ENCODE results near the gene NUP160. TPM values are rescaled to one million over a fixed set of nuclear protein-coding genes. Genes with fewer than 3 reads are reported as not detected.

The NUP160 gene
- total RNA-seq, 1 donor from 2014 or later: 88.2 TPM

DNA sequence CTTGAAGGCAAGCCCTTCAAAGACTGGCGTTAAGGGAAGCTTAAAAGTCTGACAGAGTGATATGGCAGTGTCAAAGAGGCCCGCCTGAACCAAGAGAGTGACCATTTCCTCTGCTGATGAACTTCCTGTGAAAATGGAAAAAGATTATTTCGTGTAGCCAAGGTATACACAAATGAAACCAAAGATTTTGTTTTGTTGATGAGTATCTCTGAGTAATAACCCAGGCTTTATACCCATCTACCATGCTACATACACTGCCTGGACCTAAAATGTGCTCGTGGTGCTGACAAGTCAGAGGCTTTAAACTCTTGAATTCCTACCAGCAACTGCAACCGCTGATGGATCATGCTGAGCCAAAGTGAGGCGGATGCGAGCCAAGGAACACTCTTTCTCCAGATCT lies 60.0 kb downstream of the NUP160 start:
- Histone ChIP-seq H3K36me3 (peaks cover 21% of the 10 kb centered on the region), H3K79me2 (ENCODE audit: low read depth) (no peaks in the 10 kb centered on the region), H3K27ac (no peak overlapping the region), H3K9me3 (ENCODE audit: low read depth) (no peaks in the 10 kb centered on the region), H3K9ac (no peak overlapping the region), H3K4me1 (no peaks in the 10 kb centered on the region), H3F3A (ENCODE audit: low read depth) (peaks cover 8% of the 10 kb centered on the region), H2AFZ (replicated peaks) (no peak overlapping the region), H4K20me1 (ENCODE audit: low read depth) (no peaks in the 10 kb centered on the region), H3K4me2 (no peak overlapping the region), H3K27me3 (no peaks in the 10 kb centered on the region), H3K4me3 (no peak overlapping the region)
- Mint-ChIP-seq H3K27ac (no peak overlapping the region), H3K27me3 (ENCODE audit: insufficient read depth, low read depth) (no peaks in the 10 kb centered on the region), H3K4me3 (no peak overlapping the region), H3K36me3 (peaks cover 38% of the 10 kb centered on the region), H3K9me3 (no peaks in the 10 kb centered on the region), H3K4me1 (no peaks in the 10 kb centered on the region)
- TF ChIP-seq EZH2 (IDR thresholded peaks at IDR 0.05) (no peak), CTCF (IDR thresholded peaks at IDR 0.05) (no peak), EZH2phosphoT487 (IDR thresholded peaks at IDR 0.05) (no peak)
- no peak for DNase-seq (ENCODE audit: low spot score)

GRCh38 chr11:47786373-47786772 lies 61.8 kb downstream of the NUP160 start:
- Histone ChIP-seq H3K27me3 (no peaks in the 10 kb centered on the region), H3K4me1 (no peaks in the 10 kb centered on the region), H3K9ac (no peak overlapping the region), H3K36me3 (peaks cover 25% of the 10 kb centered on the region), H3K4me3 (no peak overlapping the region), H3F3A (ENCODE audit: low read depth) (peaks cover 8% of the 10 kb centered on the region), H3K79me2 (ENCODE audit: low read depth) (no peaks in the 10 kb centered on the region), H2AFZ (replicated peaks) (no peak overlapping the region), H3K4me2 (no peak overlapping the region), H4K20me1 (ENCODE audit: low read depth) (no peaks in the 10 kb centered on the region), H3K27ac (no peak overlapping the region), H3K9me3 (ENCODE audit: low read depth) (no peaks in the 10 kb centered on the region)
- Mint-ChIP-seq H3K9me3 (no peaks in the 10 kb centered on the region), H3K27ac (no peak overlapping the region), H3K4me1 (no peaks in the 10 kb centered on the region), H3K36me3 (peaks cover 31% of the 10 kb centered on the region), H3K27me3 (ENCODE audit: insufficient read depth, low read depth) (no peaks in the 10 kb centered on the region), H3K4me3 (no peak overlapping the region)
- no peak for DNase-seq (ENCODE audit: low spot score)
- TF ChIP-seq EZH2phosphoT487 (IDR thresholded peaks at IDR 0.05): no peak
- TF ChIP-seq EZH2 (IDR thresholded peaks at IDR 0.05): no peak
- TF ChIP-seq CTCF (IDR thresholded peaks at IDR 0.05): no peak

DNA sequence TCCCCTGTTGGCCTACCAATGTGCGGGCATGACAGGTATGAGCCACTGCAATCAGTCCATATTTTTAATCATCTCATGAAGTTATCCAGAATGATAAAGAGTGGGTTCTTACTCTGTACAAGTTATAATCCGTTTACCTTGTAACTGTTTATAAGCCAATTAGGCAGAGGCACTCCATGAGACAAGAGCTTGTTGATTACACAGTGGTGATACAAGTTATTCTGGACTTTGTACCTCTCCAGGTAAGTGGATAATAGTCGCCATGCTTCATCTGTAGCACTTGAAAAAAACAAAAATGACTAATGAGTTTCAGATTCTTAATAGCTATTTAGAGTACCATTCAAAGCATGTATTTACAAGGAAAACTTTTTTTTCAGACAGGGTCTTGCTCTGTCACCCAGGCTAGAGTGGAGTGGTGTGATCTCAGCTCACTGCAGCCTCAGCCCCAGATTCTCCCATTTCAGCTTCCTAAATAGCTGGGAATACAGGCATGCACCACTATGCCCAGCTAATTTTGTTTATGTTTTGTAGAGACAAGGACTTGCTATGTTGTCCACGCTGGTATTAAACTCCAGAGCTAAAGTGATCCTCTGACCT lies 63.3 kb downstream of the NUP160 start:
- Histone ChIP-seq H3K36me3 (peaks cover 27% of the 10 kb centered on the region), H3K4me3 (no peak overlapping the region), H3K4me1 (no peaks in the 10 kb centered on the region), H3K4me2 (no peak overlapping the region), H3K79me2 (ENCODE audit: low read depth) (no peaks in the 10 kb centered on the region), H3K27ac (no peak overlapping the region), H3K9ac (no peak overlapping the region), H4K20me1 (ENCODE audit: low read depth) (no peaks in the 10 kb centered on the region), H2AFZ (replicated peaks) (no peak overlapping the region), H3K27me3 (no peaks in the 10 kb centered on the region), H3K9me3 (ENCODE audit: low read depth) (no peaks in the 10 kb centered on the region), H3F3A (ENCODE audit: low read depth) (peaks cover 8% of the 10 kb centered on the region)
- Mint-ChIP-seq H3K9me3 (no peaks in the 10 kb centered on the region), H3K4me1 (no peaks in the 10 kb centered on the region), H3K4me3 (no peak overlapping the region), H3K27me3 (ENCODE audit: insufficient read depth, low read depth) (no peaks in the 10 kb centered on the region), H3K27ac (no peak overlapping the region), H3K36me3 (peaks cover 29% of the 10 kb centered on the region)
- DNase-seq (ENCODE audit: low spot score): no peak
- TF ChIP-seq CTCF (IDR thresholded peaks at IDR 0.05) (no peak), EZH2phosphoT487 (IDR thresholded peaks at IDR 0.05) (no peak), EZH2 (IDR thresholded peaks at IDR 0.05) (no peak)
